HG03103 (cell line): ENCODE measurements around the gene N4BP2L2.

Experiments used
- ATAC-seq: cut with Tn5 transposase; IDR thresholded peaks from one replicate; pipeline ENCODE4 v1.9.1; 2021; ENCODE audit warnings: low read depth; ENCODE audit not compliant: unreplicated experiment

N4BP2L2 gene

GRCh38 chr13:32427852-32428580 is 110.6 kb downstream of the N4BP2L2 start, which contains the start of gene N4BP2L1:
N4BP2L1 (minus strand) TSS chr13:32428130; CDS start chr13:32428082, 48 bp downstream.
- peak; percentile 63 for ATAC-seq

GRCh38 chr13:32426990-32427851 is 111.4 kb downstream of the N4BP2L2 start:
- ATAC-seq: peak; percentile 14

GRCh38 chr13:32426191-32426989 is 112.2 kb downstream of the N4BP2L2 start:
- ATAC-seq: peak; percentile 34

GRCh38 chr13:32425158-32425557 is 113.4 kb downstream of the N4BP2L2 start:
- ATAC-seq: no peak

GRCh38 chr13:32423592-32423991 is 115.0 kb downstream of the N4BP2L2 start:
- ATAC-seq: no peak

GRCh38 chr13:32419862-32420261 is 118.7 kb downstream of the N4BP2L2 start:
- ATAC-seq: no peak

DNA sequence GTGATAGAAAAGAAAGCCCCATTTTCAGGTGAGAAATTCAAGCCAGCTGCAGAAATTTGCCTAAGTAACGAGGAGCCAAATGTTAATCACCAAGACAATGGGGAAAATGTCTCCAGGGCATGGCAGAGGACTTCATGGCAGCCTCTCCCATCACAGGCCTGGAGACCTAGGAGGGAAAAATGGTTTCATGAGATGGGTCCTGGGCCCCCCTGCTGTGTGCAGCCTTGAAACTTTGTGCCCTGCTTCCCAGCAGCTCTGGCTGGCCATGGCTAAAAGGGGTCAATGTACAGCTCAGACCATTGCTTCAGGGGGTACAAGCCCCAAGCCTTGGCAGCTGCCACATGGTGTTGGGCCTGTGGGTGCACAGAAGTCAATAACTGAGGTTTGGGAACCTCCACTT is 120.6 kb downstream of the N4BP2L2 start:
- ATAC-seq: no peak

GRCh38 chr13:32415019-32415418 is 123.6 kb downstream of the N4BP2L2 start:
- no peak for ATAC-seq

- ATAC-seq: no peak
Observed at GRCh38 chr13:32414580-32414979, 124.0 kb downstream of the N4BP2L2 start.

DNA sequence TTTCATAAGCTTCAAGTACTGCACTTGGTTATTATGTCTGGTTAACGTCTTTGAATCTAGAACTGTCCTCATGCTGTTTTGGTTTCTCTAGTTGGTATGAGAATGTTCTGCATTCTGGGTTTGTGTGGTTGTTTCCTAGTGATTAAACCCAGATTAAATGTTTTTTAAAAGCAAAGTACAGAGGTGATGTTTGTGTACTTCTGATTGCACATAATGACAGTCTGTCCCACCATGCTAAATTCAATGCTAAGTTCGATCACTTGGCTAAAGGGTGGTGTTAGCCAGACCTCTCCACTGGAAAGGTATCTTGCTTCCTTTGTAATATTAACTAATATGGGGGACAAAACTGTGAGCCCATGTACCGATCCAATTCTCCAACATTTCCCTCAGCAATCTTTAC is 125.3 kb downstream of the N4BP2L2 start:
- no peak for ATAC-seq

DNA sequence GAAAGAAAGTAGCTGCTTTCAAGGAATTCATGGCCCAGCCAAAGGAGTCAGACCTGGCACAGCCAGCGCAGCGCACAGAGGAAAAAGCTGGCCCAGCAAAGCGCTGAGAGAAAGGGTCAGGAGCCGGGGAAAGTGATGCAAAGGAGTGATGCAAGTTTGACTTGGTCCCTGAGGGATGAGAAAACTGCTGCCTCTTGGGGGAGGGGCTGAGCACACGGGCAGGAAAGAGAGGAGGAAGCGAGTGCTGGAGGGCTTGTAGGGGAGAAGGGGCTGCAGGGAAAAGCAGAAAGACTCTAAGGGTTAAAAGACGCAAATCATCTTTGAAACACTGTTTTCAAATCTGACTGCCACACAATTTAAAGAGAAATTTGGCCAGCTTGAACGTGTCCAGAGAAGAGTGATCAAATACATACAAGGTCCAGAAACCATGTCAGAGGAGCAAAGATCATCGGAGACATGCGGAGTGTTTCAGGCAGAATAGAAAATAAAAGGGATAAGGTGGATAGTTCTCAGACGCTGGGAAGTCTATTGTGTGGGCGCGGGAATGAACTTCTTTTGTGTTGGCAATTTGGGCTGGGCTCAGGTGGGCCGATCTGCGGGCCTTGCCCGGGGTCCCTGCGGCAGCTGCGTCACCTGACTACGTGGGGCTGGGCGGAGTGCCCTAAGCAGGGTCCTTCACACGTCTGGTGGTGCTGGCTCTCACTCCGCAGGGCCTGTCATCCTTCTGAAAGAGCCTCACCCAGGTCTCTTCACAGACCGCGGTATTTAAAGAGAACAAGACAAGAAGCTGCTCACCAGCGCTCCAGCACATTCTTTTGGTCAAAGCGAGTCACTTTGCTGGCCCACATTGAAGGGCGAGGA is 128.8 kb downstream of the N4BP2L2 start:
- ATAC-seq: no peak

GRCh38 chr13:32409001-32409313 is 129.6 kb downstream of the N4BP2L2 start:
- no peak for ATAC-seq

DNA sequence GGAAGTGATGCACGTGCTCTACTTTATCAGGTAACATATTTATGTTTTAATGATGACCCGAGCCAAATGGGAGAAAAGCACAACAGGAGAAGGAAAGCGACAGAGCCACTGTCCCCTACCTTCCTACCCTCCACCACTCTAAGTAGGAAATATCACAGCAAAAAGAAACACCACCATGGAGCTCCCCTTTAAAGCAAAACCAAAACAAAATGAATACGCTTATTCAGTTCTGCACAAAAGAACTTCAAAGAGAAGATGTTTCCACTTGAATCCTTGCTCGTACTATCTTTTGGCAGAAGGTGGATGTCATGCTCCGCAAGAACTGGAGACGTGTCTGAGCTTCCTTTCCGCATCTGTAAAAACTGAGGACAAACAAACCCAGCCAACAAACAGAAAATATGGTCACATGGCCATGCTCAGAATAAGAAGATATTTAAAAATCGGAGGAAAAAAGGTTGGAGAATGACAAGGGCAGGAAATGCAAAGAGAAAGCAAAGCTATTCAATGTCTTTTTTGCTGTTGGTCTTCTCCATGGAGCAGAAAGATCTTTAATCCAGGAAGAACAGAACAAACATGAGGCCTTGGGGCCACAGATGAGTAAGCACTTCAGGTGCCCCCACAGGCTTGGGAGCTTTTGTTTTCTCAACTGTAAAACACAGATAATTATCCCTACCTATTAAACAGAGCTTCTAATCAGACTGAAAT is 130.1 kb downstream of the N4BP2L2 start:
- ATAC-seq: no peak

DNA sequence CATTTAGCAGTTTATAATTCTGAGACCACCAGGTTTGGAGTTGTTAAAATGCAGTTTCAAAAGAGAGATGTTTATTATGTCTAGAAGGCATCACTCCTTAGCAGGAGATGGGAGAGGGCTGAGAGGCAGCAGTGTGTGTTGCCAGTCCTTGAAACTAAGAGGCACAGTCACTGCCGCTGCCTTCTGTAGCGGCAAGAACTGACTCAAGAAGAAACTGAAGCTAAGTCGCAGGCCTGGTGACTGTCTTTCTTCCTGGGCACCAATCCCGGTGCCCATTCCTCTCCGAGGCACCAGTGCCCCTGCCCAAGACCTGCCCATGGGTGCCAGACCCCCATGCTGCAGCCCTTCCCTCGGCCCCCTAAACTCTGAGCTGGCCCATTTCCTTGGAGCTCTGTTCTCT is 130.7 kb downstream of the N4BP2L2 start:
- no peak for ATAC-seq

DNA sequence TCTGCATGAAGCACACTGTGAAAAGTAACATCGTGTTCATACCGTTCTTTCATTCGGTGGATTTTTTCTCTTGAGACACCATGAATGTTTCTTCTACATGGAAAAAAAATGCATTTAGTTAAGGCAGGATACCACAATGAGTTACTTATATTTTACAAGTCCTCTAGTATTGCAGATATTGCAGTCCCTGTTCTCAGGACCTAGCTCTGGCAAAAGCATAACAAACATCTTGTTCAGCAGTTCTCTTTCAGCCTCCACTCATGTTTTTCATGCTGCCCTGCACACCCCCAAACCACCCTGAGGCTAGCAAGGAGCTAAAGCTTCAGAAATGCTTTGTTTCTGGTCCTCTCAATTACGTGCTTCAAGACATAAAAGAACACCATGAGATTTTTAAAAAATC is 135.5 kb downstream of the N4BP2L2 start:
- ATAC-seq: no peak

GRCh38 chr13:32391101-32391619 is 147.4 kb downstream of the N4BP2L2 start:
- ATAC-seq: no peak

GRCh38 chr13:32390484-32390883 is 148.1 kb downstream of the N4BP2L2 start:
- no peak for ATAC-seq

- peak; percentile 80 for ATAC-seq
Observed at GRCh38 chr13:32390048-32390447, 148.5 kb downstream of the N4BP2L2 start.

DNA sequence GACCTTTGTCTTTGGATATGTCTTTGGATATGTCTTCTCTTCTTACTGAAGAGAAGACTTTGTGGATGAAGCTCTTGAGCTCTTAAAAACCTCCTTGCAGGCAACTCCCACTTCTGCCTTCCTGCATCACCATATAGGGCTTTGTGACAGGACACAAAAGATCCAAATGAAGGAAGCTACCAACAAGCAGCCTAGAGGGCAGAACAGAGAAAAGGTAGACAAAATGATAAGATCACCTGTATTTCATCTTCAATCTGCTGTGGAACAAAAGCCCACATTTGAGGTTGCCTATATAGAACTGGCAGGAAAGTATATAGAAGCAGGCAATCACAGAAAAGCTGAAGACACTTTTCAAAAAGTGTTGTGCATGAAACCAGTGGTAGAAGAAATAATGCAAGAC is 153.2 kb downstream of the N4BP2L2 start:
- no peak for ATAC-seq
